WTC11 (cell line): Measurements from ENCODE around the gene WRAP73. TPM values are rescaled to one million over a fixed set of nuclear protein-coding genes. Genes with fewer than 3 reads are reported as not detected.
A peak's percentile ranks its signal among the peaks of the same experiment; 100 is the strongest.

Source experiments
- ATAC-seq: fragments of 200-7000 bp; cut with Tn5 transposase; 2 replicates; pipeline ENCODE4 v1.10.0; 2021; ENCODE audit warnings: mild to moderate bottlenecking, moderate library complexity
- CTCF ChIA-PET: fragments of 300-600 bp; sonication (Branson Sonifier 250); formaldehyde crosslinking; loops from one replicate; lab custom pipeline; 2021; ENCODE audit warnings: antibody characterized with exemption; lab: Charles Lee
- POLR2A ChIA-PET: fragments of 350-600 bp; sonication (Branson Sonifier 250); formaldehyde crosslinking; loops from one replicate; lab custom pipeline; 2021; ENCODE audit warnings: antibody characterized with exemption; lab: Charles Lee
- DNase-seq: peaks from one replicate; pipeline ENCODE4 v3.0.0; 2021; ENCODE audit warnings: low spot score
- H3K27ac Mint-ChIP-seq: 2 replicates; pipeline ENCODE4 v1.8.0; 2021; ENCODE audit warnings: mixed read lengths
- H3K27me3 Mint-ChIP-seq: 2 replicates; pipeline ENCODE4 v1.8.0; 2021; ENCODE audit warnings: low read depth, mild to moderate bottlenecking, moderate library complexity, mixed read lengths
- H3K36me3 Mint-ChIP-seq: 2 replicates; pipeline ENCODE4 v1.8.0; 2021; ENCODE audit warnings: mixed read lengths
- H3K4me1 Mint-ChIP-seq: 2 replicates; pipeline ENCODE4 v1.8.0; 2022; ENCODE audit warnings: mixed read lengths
- H3K4me3 Mint-ChIP-seq: 2 replicates; pipeline ENCODE4 v1.8.0; 2021; ENCODE audit warnings: mild to moderate bottlenecking, moderate library complexity, mixed read lengths
- H3K9me3 Mint-ChIP-seq: 2 replicates; pipeline ENCODE4 v1.8.0; 2021; ENCODE audit warnings: mixed read lengths
- ATF1 ChIP-seq: sonication (generic); formaldehyde crosslinking; IDR thresholded peaks from 2 replicates; pipeline ENCODE4 v1.8.1; 2023; ENCODE audit warnings: mild to moderate bottlenecking, moderate library complexity, missing genetic modification reagents
- CDX4 ChIP-seq: fragments of 250-450 bp; sonication (Bioruptor Pico); IDR thresholded peaks from 2 replicates; pipeline ENCODE4 v1.9.0; 2021; ENCODE audit warnings: moderate library complexity, mild to moderate bottlenecking, inconsistent platforms, borderline replicate concordance
- CREB1 ChIP-seq: sonication (generic); formaldehyde crosslinking; IDR thresholded peaks from 2 replicates; pipeline ENCODE4 v1.8.0; 2023; ENCODE audit warnings: mild to moderate bottlenecking, missing genetic modification reagents
- CTCF ChIP-seq: fragments of 200-600 bp; IDR thresholded peaks from 2 replicates; pipeline ENCODE4 v1.8.0; 2022; ENCODE audit warnings: antibody characterized with exemption
- ERG ChIP-seq: fragments of 250-450 bp; sonication (Bioruptor Pico); IDR thresholded peaks from 2 replicates; pipeline ENCODE4 v1.8.0; 2021; ENCODE audit warnings: mild to moderate bottlenecking
- FOXJ3 ChIP-seq: sonication (generic); formaldehyde crosslinking; IDR thresholded peaks from 2 replicates; pipeline ENCODE4 v1.9.0; 2021; ENCODE audit warnings: missing genetic modification reagents, mild to moderate bottlenecking, borderline replicate concordance
- FOXP1 ChIP-seq: sonication (generic); formaldehyde crosslinking; IDR thresholded peaks from 2 replicates; pipeline ENCODE4 v1.8.0; 2022; ENCODE audit warnings: missing genetic modification reagents, mild to moderate bottlenecking, moderate library complexity, borderline replicate concordance
- GABPB1 ChIP-seq: sonication (generic); formaldehyde crosslinking; IDR thresholded peaks from 2 replicates; pipeline ENCODE4 v1.8.1; 2023; ENCODE audit warnings: mild to moderate bottlenecking, missing genetic modification reagents
- IRF1 ChIP-seq: sonication (generic); formaldehyde crosslinking; IDR thresholded peaks from 2 replicates; pipeline ENCODE4 v1.8.0; 2023; ENCODE audit warnings: missing genetic modification reagents
- JAZF1 ChIP-seq: fragments of 250-450 bp; sonication (Bioruptor Pico); IDR thresholded peaks from 2 replicates; pipeline ENCODE4 v1.9.0; 2021; ENCODE audit warnings: moderate library complexity, mild to moderate bottlenecking, inconsistent platforms
- MLX ChIP-seq: sonication (generic); formaldehyde crosslinking; IDR thresholded peaks from 2 replicates; pipeline ENCODE4 v1.8.1; 2023; ENCODE audit warnings: mild to moderate bottlenecking, missing genetic modification reagents, moderate library complexity
- NFATC4 ChIP-seq: fragments of 250-450 bp; sonication (Bioruptor Pico); IDR thresholded peaks from 2 replicates; pipeline ENCODE4 v1.9.0; 2021; ENCODE audit warnings: mild to moderate bottlenecking
- NR3C1 ChIP-seq: sonication (generic); formaldehyde crosslinking; conservative IDR thresholded peaks from 2 replicates; pipeline ENCODE4 v1.8.1; 2023; ENCODE audit warnings: low read depth, mild to moderate bottlenecking, missing genetic modification reagents
- PRDM15 ChIP-seq: sonication (generic); formaldehyde crosslinking; IDR thresholded peaks from 2 replicates; pipeline ENCODE4 v1.8.0; 2022; ENCODE audit warnings: missing genetic modification reagents
- PRRX2 ChIP-seq: fragments of 250-450 bp; sonication (Bioruptor Pico); IDR thresholded peaks from 2 replicates; pipeline ENCODE4 v1.8.0; 2021; ENCODE audit warnings: mild to moderate bottlenecking
- SOX15 ChIP-seq: fragments of 250-450 bp; sonication (Bioruptor Pico); IDR thresholded peaks from 2 replicates; pipeline ENCODE4 v1.9.0; 2021; ENCODE audit warnings: mild to moderate bottlenecking
- ZNF317 ChIP-seq: sonication (generic); formaldehyde crosslinking; IDR thresholded peaks from 2 replicates; pipeline ENCODE4 v1.8.1; 2023; ENCODE audit warnings: low read depth, mild to moderate bottlenecking, moderate library complexity, missing genetic modification reagents, borderline replicate concordance
- ZNF512 ChIP-seq: sonication (generic); formaldehyde crosslinking; IDR thresholded peaks from 2 replicates; pipeline ENCODE4 v1.8.1; 2022; ENCODE audit warnings: missing genetic modification reagents, borderline replicate concordance
- total RNA-seq: library from RNA; stranded (reverse); gene quantifications from 3 replicates; pipeline ENCODE4 v1.2.3, GENCODE V29; 2021

WRAP73 gene
- total RNA-seq, 1 experiment from 2014 or later, result 39.2 TPM

GRCh38 chr1:3689138-3689750, 39.3 kb upstream of the WRAP73 start:
- ChIA-PET CTCF (interaction anchor here (0.8 to 2.9 kb wide), 6 partner anchors 11 to 38 kb away, joined by 4 to 15 read pairs (median 8); no protein-coding TSS in a partner anchor), POLR2A (no interaction called here)
- TF ChIP-seq CDX4 (CRISPR knock-in tag), result no peak
- no peak for TF ChIP-seq NFATC4
- no peaks in the 10 kb centered on the region; the same call in 1 of the 2 replicates for H3K27me3 Mint-ChIP-seq
- no peak overlapping the region for H3K27ac Mint-ChIP-seq
- no peak for DNase-seq
- H3K36me3 Mint-ChIP-seq, result no peaks in the 10 kb centered on the region
- no peak overlapping the region for H3K4me3 Mint-ChIP-seq
- no peaks in the 10 kb centered on the region for H3K9me3 Mint-ChIP-seq
- peaks cover 18% of the 10 kb centered on the region for H3K4me1 Mint-ChIP-seq
- ATAC-seq, result no peak; the same call in 1 of the 2 replicates

- no peaks in the 10 kb centered on the region; the same call in 1 of the 2 replicates for H3K27me3 Mint-ChIP-seq
- TF ChIP-seq PRDM15 (no peak), JAZF1 (CRISPR knock-in tag) (no peak), ZNF317 (CRISPR knock-in tag) (no peak), MLX (no peak), CDX4 (CRISPR knock-in tag) (no peak), ZNF512 (CRISPR knock-in tag) (no peak), PRRX2 (CRISPR knock-in tag) (no peak), IRF1 (CRISPR knock-in tag) (no peak), CREB1 (CRISPR knock-in tag) (no peak), CTCF (no peak), ATF1 (CRISPR knock-in tag) (no peak), FOXP1 (CRISPR knock-in tag) (no peak), FOXJ3 (CRISPR knock-in tag) (no peak), ERG (no peak), GABPB1 (no peak), SOX15 (CRISPR knock-in tag) (no peak), NR3C1 (CRISPR knock-in tag) (no peak)
- ATAC-seq (peak; percentile 27), DNase-seq (no peak)
- POLR2A ChIA-PET, result no interaction called here
- no peak overlapping the region for H3K27ac Mint-ChIP-seq
- H3K36me3 Mint-ChIP-seq, result no peaks in the 10 kb centered on the region
- CTCF ChIA-PET, result interaction anchor here (1.9 to 2.9 kb wide), 4 partner anchors 10 to 39 kb away, joined by 4 to 15 read pairs (median 8); no protein-coding TSS in a partner anchor
- peaks cover 18% of the 10 kb centered on the region for H3K4me1 Mint-ChIP-seq
- H3K9me3 Mint-ChIP-seq, result no peaks in the 10 kb centered on the region
- no peak overlapping the region for H3K4me3 Mint-ChIP-seq
Observed at GRCh38 chr1:3688356-3689137, 38.6 kb upstream of the WRAP73 start.
